Large intestine (tissue), 3 donors: Measurements from ENCODE around the gene CYTH2. TPM values are rescaled to one million over a fixed set of nuclear protein-coding genes. Genes with fewer than 3 reads are reported as not detected.
"Not testable (repeated sequence)": the region's sequence is repeated elsewhere in the genome, so short reads cannot be mapped to it uniquely, and the experiment has no call there.

ENCODE experiments used
- DNase-seq, 2 donors: peaks; one replicate each; pipeline versions ENCODE4 v3.0.0 to v3.0.0-alpha.2; 2013
- H3K27ac ChIP-seq: one replicate; pipeline ENCODE4 v1.5.1; 2013; ENCODE audit warnings: low read length
- H3K27me3 ChIP-seq: 2 replicates; pipeline ENCODE4 v1.6.1; 2013; ENCODE audit warnings: low read length; ENCODE audit not compliant: control insufficient read depth, insufficient read depth
- H3K36me3 ChIP-seq: 2 replicates; pipeline ENCODE4 v1.6.1; 2013; ENCODE audit warnings: low read length; ENCODE audit not compliant: control insufficient read depth, insufficient read depth
- H3K4me1 ChIP-seq: one replicate; pipeline ENCODE4 v1.6.1; 2013; ENCODE audit warnings: low read length; ENCODE audit not compliant: control insufficient read depth, insufficient read depth
- H3K4me3 ChIP-seq: one replicate; pipeline ENCODE4 v1.5.1; 2013; ENCODE audit warnings: low read length
- H3K9me3 ChIP-seq: one replicate; pipeline ENCODE4 v1.6.1; 2013; ENCODE audit warnings: mild to moderate bottlenecking, low read depth, low read length, moderate library complexity; ENCODE audit not compliant: control insufficient read depth
- WGBS: methylation state at CpG from one replicate; pipeline ENCODE4 v1.1.5; 2013; ENCODE audit warnings: low lambda C conversion rate; ENCODE audit not compliant: insufficient coverage; 5-methylcytosine and 5-hydroxymethylcytosine counted together
- polyA plus RNA-seq: library from polyadenylated mRNA; unstranded; fragments of 120-200 nt; gene quantifications from one replicate; pipeline ENCODE4 v1.2.1, GENCODE V29; 2013

CYTH2 gene
- polyA plus RNA-seq, 1 donor: 63.8 TPM

DNA sequence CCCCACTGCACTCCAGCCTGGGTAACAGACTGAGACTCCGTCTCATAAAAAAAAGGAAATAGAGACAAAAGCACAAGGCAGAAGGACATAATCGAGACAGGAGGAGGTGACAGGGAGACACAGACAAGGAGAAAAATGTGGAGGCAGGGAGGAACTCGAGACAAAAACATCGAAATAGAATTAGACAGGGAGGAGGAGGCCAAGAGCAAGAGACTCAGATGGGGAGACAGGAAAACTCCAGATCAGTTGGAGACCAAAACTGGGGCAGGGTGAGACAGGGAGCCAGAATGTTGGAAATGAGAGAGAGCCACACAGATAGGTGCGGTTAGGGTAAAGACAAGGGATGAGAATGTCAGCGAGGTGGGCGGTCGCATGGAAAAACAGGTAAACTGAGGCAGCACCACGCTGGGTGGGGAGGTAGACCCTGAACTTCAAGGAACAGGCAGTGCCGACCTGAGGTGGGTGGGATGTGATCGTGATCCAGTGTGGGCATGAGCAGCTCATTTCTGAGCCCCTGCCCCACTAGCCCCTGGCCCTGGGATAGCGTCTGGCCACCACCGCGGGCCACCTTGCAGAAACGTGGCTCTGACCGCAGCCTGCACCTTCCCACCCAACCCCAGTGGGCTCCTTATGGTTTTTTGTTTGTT is 15.2 kb downstream of the CYTH2 start:
- WGBS: 100% methylated on average over 6 of the region's 16 CpGs
- Histone ChIP-seq H3K4me3 (no peak overlapping the region), H3K4me1 (peaks cover 23% of the 10 kb centered on the region), H3K9me3 (peaks cover 3% of the 10 kb centered on the region), H3K27ac (no peak overlapping the region), H3K36me3 (peaks cover 4% of the 10 kb centered on the region), H3K27me3 (no peaks in the 10 kb centered on the region)
- no peak for DNase-seq

DNA sequence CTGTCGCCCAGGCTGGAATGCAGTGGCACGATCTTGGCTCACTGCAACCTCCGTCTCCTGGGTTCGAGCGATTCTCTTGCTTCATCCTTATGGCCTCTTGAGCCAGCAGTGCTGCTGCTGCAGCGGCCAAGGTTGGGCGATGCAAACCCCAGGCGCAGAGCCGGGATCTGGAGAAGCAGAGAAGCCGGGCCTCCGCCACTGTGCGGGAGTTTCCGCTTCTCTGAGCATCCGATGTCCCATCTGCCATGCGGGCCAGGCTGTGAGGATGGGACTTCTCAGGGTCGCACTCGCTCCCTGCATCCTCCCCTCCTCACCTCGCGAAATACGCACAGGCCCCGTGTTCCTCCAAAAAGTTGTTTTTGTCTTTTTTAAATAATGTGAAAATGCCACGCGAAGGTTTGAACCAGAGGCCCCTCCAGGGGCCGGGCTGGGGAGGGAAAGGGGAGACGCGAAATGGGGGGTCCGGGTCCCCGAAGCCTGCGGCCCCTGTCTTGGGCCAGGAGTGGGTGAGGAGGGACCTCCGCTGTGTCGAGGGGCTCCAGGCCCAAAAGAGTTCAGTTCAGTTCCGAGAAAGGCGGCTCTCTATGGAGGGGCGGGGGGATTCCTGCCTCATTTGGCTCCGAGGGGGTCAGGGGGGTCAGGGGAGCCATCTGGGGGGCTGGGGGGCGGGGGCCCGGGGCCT is 15.9 kb downstream of the CYTH2 start:
- H3K36me3 ChIP-seq: no peaks in the 10 kb centered on the region
- peaks cover 3% of the 10 kb centered on the region for H3K9me3 ChIP-seq
- H3K27me3 ChIP-seq: no peaks in the 10 kb centered on the region
- no peak overlapping the region for H3K27ac ChIP-seq
- peaks cover 29% of the 10 kb centered on the region for H3K4me1 ChIP-seq
- 80% methylated on average over 1 of the region's 37 CpGs for WGBS
- DNase-seq: no peak
- H3K4me3 ChIP-seq: no peak overlapping the region

DNA sequence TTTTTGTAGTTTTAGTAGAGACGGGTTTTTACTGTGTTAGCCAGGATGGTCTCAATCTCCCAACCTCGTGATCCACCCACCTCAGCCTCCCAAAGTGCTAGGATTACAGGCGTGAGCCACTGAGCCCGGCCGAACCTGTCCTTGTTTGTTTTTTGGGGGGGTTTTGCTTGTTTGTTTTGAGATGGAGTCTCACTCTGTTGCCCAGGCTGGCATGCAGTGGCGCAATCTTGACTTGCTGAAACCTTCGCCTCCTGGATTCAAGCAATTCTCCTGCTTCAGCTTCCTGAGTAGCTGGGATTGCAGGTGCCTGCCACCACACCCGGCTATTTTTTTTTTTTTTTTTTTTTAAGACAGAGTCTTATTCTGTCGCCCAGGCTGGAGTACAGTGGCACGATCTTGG is 17.5 kb downstream of the CYTH2 start:
- not testable (repeated sequence) for H3K36me3 ChIP-seq, H3K27me3 ChIP-seq, H3K9me3 ChIP-seq, DNase-seq, H3K4me3 ChIP-seq
- Histone ChIP-seq H3K4me1 (peaks cover 34% of the 10 kb centered on the region), H3K27ac (peak overlapping the region; percentile 94)
- no CpG with 5 or more reads among the region's 10 CpGs for WGBS

DNA sequence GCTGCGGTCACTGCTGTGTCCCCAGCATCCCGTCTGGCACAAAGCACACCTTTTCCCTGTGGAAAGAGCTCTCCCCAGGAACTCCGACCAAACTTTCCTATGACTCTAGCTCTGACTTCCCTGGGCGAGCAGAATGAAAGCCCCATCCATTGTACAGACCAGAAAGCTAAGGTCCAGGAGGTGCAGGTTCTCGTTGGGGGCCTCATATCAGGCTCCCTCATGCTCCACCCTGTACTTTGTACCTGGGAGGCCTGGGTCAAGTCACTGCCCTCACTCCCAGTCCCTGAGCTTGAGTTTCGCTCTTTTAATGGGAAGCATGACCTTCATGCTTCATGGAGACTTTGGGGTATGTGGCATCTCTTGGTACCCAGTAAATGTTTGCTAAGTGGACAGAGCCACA is 18.4 kb downstream of the CYTH2 start:
- peaks cover 9% of the 10 kb centered on the region for H3K27me3 ChIP-seq
- no peak overlapping the region for H3K4me3 ChIP-seq
- no peaks in the 10 kb centered on the region for H3K9me3 ChIP-seq
- no CpG with 5 or more reads among the region's 6 CpGs for WGBS
- DNase-seq: peak; percentile 72 to 85
- H3K4me1 ChIP-seq: peaks cover 37% of the 10 kb centered on the region
- H3K27ac ChIP-seq: peak overlapping the region; percentile 94
- H3K36me3 ChIP-seq: no peaks in the 10 kb centered on the region

DNA sequence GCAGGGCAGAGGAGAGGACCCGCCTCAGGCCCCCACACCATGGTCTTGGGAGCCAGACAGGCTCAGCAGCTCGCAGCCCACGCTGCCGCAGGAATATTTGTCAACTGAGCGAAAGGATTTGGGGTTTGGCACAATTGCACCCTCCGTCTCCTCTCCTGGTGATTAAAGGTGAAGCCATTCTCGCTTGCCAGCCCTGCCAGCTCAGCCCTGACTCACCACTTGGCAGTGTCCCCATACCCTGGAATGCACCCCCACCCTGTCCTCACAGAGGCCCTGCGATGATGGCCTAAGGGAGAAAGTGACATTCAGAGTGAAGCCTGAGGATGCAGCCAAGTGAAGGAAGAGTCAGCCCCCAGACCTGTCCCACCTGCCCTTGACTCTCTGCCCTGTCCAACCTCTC is 18.8 kb downstream of the CYTH2 start:
- Histone ChIP-seq H3K36me3 (no peaks in the 10 kb centered on the region), H3K27ac (peak overlapping the region; percentile 94), H3K27me3 (peaks cover 9% of the 10 kb centered on the region), H3K4me1 (peaks cover 38% of the 10 kb centered on the region), H3K4me3 (no peak overlapping the region), H3K9me3 (no peaks in the 10 kb centered on the region)
- peak; percentile 50 to 61 for DNase-seq
- whole genome bisulfite sequencing: no CpG with 5 or more reads among the region's 8 CpGs

DNA sequence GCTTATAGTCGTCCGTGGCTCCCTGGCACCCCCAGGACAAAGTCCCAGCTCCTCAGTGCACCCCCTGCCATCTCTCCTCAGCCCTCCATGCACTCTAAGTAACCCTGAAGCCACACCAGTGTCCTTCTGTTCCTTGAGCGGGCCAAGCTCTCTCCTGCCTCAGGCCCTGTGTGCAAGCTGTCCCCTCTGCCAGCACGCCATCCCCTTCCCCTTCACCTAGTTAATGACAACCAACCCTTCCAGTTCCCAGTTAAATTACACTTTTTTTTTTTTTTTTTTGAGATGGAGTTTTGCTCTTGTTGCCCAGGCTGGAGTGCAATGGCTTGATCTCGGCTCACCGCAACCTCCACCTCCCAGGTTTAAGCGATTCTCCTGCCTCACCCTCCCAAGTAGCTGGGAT is 19.3 kb downstream of the CYTH2 start:
- H3K27me3 ChIP-seq, H3K4me3 ChIP-seq, H3K36me3 ChIP-seq, H3K9me3 ChIP-seq, DNase-seq: not testable (repeated sequence)
- peak overlapping the region; percentile 94 for H3K27ac ChIP-seq
- peaks cover 38% of the 10 kb centered on the region for H3K4me1 ChIP-seq
- 80% methylated on average over 1 of the region's 7 CpGs for WGBS

DNA sequence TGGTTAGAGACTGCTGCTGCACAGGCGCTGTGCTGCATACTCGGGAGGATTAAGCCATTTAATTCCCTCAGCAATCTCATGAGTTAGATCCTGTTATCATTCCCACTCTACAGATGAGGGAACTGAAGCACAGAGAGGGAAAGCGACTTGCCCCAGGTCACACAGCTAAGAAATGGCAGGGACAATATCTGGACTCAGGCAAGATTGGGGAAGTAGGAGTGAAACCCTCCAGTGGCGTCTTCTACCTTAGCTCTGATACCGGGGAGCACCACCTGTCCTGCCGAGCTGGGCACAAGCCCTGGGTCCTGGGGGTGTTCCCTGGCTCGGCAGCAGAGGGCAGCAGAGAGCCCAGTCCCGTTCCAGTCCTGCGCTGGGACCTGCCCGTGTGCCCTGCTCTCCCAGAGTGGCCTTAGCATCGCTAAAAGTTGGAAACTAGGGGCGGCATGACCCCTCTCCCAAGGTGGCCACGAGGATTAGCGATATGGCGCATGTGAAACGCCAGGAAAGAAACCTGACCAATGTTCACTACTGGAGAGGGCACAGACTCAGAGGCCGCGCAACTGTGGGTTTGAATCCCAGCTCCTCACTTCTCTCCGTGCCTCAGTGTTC is 20.5 kb downstream of the CYTH2 start:
- peaks cover 9% of the 10 kb centered on the region for H3K27me3 ChIP-seq
- WGBS: no CpG with 5 or more reads among the region's 19 CpGs
- DNase-seq: peak; percentile 60 to 65
- no peak overlapping the region for H3K27ac ChIP-seq
- H3K4me1 ChIP-seq: peaks cover 44% of the 10 kb centered on the region
- H3K36me3 ChIP-seq: no peaks in the 10 kb centered on the region
- no peak overlapping the region for H3K4me3 ChIP-seq
- no peaks in the 10 kb centered on the region for H3K9me3 ChIP-seq

DNA sequence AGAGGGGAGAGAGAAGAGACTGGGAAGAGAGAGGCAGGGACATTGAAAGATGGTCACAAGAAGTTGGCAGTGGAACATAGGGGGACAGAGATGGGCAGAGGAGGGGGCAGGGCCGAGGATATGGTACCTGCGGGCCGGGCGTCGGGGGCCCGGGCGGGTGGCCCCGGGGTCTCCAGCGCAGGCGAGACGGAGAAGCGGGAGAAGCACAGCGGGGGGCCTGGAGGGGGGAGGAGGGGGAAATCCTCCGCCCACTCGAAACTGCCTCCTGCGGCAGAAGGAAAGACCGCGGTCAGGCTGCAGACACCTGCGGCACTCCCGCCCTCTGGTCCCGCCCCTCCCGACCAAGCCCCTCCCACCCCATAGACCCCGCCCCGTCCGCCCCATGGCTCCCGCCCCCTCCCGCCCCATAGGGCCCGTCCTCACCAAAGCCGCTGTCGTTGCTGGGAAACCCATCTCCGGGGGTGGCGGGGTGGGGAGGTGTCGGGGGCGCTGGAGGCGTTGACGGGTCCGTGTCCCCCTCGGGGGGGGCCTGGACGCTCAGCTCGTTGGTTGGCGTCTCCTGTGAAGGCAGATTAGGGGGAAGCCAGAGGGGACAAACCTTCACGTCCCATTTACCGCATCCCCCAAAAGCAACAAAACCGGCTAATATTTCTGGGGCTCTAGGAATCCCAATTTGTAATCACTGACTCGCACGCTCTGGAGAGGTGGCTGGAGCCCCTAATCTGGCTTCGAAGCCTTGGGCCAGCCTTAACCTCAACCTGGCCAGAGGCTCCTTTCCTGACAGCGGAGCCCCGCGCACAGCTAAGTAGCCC is 22.0 kb downstream of the CYTH2 start:
- Histone ChIP-seq H3K27ac (no peak overlapping the region), H3K27me3 (peaks cover 9% of the 10 kb centered on the region), H3K9me3 (no peaks in the 10 kb centered on the region), H3K4me3 (no peak overlapping the region), H3K4me1 (peaks cover 53% of the 10 kb centered on the region), H3K36me3 (no peaks in the 10 kb centered on the region)
- peak in 1 of 2 donors; percentile 49 for DNase-seq
- no CpG with 5 or more reads among the region's 50 CpGs for WGBS

DNA sequence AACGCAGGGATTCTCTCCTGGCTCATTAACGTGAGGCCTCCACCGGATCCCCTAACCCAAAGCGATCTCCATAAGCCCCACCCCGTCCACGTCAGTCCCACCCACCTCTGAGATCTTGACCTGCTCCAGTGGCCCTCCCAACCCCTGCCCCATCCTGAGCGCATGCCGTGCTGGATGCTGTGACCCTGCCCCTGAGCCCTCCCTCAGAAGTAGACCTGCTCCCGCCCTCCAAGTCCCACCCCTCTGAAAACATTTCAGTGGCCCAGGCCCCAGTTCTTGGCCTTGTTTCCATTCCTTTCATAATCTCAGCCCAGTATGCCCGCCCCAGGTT is 22.6 kb downstream of the CYTH2 start:
- 100% methylated on average over 1 of the region's 10 CpGs for WGBS
- peaks cover 54% of the 10 kb centered on the region for H3K4me1 ChIP-seq

DNA sequence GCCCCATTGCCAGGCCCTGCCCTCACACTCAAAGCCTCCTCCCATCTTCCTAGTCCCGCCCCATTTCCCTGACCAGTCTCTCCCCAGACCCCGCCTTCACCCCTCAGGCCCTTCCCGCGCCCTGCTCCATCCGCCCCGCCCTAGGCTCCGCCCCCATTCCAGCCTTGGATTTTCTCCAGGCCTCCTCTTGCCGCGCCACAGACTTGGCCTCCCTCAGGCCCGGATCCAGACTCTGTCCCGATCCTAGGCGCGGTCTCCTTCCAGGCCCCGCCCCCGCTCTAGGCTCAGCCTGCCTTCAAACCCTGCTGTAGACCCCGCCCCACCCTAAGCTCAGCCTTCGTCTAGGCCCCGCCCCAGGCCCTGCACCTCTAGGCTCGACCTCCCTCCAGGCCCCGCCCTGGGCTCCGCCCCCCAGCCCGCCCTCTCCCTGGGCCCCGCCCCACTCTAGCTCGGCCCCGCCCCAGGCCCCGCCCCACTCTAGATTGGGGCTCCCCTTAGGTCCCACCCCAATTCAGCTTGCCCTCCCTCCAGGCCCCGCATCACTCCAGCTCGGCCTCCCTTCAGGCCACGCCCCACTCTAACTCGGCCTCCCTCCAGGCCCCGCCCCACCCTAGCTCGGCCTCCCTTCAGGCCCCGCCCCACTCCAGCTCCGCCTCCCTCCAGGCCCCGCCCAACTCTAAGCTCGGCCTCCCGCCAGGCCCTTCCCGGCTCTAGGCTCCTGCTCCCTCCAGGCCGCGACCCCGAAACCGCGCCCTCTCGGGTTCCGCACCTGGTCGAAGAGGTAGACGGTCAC is 24.0 kb downstream of the CYTH2 start:
- no CpG with 5 or more reads among the region's 47 CpGs for WGBS
- Histone ChIP-seq H3K9me3 (no peaks in the 10 kb centered on the region), H3K27ac (peak overlapping the region; percentile 84), H3K27me3 (peaks cover 17% of the 10 kb centered on the region), H3K4me3 (peak overlapping the region; percentile 62), H3K36me3 (no peaks in the 10 kb centered on the region), H3K4me1 (peaks cover 54% of the 10 kb centered on the region)
- DNase-seq: peak; percentile 97

More for the DNA sequence above, 22.6 kb downstream of the CYTH2 start:
- H3K36me3 ChIP-seq: no peaks in the 10 kb centered on the region
- no peak overlapping the region for H3K27ac ChIP-seq
- no peaks in the 10 kb centered on the region for H3K9me3 ChIP-seq
- no peak overlapping the region for H3K4me3 ChIP-seq
- peaks cover 9% of the 10 kb centered on the region for H3K27me3 ChIP-seq
- DNase-seq: no peak
